Vagina (tissue), 2 donors: ENCODE measurements around the gene SYCP3.

ENCODE experiments used
- CTCF ChIP-seq, 3 experiments: fragments of 450-650 bp in 2 of 3; fragments of 200-600 bp in 1 of 3; sonication (generic) in 1 of 3; IDR thresholded peaks; one replicate each; pipeline ENCODE4 v1.5.1; 2017 to 2019; ENCODE audit warnings: antibody characterized with exemption in 3 of 3, mild to moderate bottlenecking in 2 of 3, moderate library complexity in 2 of 3
- POLR2AphosphoS5 ChIP-seq, 2 donors: sonication (generic); formaldehyde crosslinking; IDR thresholded peaks; one replicate each; pipeline ENCODE4 v1.9.0; 2017; ENCODE audit warnings: antibody characterized with exemption in 2 of 2, mild to moderate bottlenecking in 2 of 2, low read depth in 1 of 2; ENCODE audit not compliant: insufficient read depth in 1 of 2

- no peak for TF ChIP-seq CTCF (IDR thresholded peaks at IDR 0.05)
- TF ChIP-seq POLR2AphosphoS5 (IDR thresholded peaks at IDR 0.05; ENCODE audit: insufficient read depth in 1 of 2, low read depth in 1 of 2), result no peak
Measured at GRCh38 chr12:101729842-101730241, 9.4 kb downstream of the SYCP3 start.
